GM11168 (cell line): ENCODE measurements around the gene IGF2BP2.
"Not testable (repeated sequence)": the region's sequence is repeated elsewhere in the genome, so short reads cannot be mapped to it uniquely, and the experiment has no call there.

Experiments used
- in situ Hi-C: fragments of 300-500 bp; cut with MboI; formaldehyde crosslinking; loops from one replicate; pipeline ENCODE4 v1.12.0; 2022; ENCODE audit warnings: low sequenced_read_pairs; ENCODE audit not compliant: unreplicated experiment

Gene IGF2BP2

DNA sequence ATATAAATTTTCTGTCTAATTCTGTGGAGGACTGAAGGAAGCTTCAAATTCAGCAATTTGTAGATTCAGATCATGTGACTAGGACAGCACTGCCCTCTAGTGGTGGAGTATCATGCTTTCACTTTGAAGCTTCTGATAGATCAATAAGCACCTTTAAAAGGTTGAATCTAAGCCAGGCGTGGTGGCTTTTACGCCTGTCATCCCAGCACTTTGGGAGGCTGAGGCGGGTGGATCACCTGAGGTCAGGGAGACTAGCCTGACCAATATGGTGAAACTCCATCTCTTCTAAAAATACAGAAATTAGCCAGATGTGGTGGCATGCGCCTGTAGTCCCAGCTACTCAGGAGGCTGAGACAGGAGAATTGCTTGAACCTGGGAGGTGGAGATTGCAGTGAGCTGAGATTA lies 56.3 kb downstream of the IGF2BP2 start:
- in situ Hi-C loops = not testable (repeated sequence)

DNA sequence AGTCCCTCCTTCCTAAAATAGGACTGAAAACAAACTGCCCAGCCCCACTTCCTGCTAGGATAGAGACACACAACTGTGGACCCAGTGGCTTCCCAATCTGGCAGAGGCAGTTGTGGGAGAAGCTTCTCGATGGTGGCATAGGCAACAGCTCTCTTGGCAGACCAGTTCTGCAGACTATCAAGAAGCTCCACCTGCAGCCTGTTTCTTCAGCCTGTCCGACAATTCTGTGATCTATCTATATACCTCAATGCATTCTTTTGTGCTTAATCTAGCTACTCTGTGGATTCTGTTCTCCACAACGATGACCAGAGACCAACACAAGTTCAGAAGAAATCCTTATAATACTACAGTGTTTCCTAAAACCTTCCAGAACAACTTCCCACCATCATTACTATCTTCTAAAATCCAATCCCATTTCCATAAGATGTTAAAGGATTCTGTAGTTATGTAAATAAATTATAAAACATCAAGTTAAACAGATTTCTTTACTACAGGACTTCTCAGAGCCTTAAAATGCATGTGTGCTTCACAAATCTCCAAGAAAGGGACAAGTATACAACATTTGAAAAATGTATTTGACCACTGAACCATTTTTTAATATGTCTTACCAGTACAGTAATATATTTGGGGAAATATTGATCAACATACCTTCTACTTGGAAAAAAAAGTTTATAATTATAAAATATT lies 57.7 kb downstream of the IGF2BP2 start:
- in situ Hi-C loops = no loop called here

DNA sequence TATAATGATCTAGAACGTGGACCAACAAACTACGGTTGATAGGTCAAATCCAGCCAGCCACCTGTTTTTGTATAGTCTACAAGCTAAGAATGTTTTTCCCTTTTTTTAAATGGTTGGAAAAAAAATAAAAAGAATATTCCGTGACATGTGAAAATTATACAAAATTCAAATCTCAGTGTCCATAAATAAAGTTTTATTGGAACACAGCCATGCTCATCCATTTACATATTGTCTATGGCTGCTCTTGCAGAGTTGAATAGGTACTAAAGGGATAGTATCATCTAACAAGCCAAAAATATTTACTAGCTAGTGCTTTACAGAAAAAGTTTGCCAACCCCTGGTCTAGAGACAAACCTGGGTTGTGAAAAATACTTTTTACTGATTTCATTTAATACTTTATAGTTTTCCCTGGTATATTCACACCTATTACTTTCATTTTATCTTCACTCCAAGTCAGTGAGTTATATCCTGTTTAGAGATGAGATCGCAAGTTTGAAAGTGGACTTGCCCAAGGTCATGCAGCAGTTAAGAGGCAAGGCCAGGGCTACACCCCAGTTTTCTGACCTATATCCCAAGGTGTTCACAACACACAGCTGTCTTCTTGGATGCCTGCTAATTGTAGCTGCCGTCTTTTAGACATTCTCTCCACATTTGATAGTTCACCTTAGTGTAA lies 58.4 kb downstream of the IGF2BP2 start:
- in situ Hi-C loops = no loop called here

DNA sequence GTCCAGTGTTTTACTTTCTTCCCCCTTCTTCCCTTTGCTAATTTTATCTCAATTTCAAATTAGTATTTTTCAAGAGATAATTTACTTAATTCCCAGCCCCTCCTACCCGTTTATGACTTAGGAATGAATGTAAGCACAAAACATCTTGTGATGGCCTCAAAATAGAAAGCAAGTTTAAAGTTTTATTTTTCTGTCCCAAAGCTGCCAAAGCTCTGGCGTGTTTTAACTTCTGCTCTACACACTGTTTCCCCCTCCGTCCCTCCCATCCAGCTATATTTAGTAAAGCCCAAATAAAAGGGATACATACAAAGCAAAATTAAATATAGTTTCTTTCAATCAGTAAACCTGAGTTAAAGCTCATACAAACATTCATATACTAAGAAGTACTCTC lies 59.9 kb downstream of the IGF2BP2 start:
- in situ Hi-C loops = loop anchor here (5.0 kb wide), 1 partner anchor 88 kb away; no protein-coding TSS in a partner anchor

DNA sequence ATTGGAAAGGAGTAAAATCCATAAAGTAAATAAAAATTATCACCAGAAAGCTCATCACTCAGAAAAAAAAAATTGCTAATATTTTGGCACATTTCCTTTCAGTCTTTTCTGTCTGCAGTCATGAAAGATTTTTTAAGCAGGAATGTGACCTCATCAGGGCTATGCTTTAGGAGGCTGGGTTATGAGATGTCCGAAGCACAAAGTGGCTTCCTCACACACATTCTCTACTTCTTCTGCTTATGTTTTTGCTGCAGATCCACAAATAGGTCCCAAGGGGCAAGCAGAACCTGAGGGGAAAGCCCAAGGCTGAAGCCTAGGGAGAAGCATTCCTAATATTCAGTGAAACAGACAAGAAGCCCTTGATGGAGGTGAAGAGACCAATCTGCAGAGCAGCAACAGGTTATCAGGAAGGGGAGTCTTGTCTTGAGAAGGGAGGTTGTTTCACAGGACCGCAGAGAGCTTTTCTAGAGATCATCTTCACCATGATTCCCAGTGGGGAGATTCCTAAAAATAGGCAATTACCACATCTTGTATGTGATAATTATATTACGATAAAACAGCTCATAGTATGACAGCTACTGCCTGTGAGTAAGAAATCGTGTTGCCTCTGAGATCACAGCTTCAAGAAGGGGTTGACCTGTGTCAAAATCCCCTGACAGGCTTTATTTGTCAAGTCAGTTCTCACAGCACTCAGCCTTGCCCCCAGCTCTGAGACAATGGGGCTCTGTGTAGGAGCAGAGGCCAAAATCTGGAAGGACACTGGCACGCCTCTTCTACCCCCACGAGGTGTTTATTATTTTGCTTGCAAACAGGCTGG lies 60.5 kb downstream of the IGF2BP2 start:
- in situ Hi-C loops = loop anchor here (5.0 kb wide), 1 partner anchor 87 kb away; no protein-coding TSS in a partner anchor

DNA sequence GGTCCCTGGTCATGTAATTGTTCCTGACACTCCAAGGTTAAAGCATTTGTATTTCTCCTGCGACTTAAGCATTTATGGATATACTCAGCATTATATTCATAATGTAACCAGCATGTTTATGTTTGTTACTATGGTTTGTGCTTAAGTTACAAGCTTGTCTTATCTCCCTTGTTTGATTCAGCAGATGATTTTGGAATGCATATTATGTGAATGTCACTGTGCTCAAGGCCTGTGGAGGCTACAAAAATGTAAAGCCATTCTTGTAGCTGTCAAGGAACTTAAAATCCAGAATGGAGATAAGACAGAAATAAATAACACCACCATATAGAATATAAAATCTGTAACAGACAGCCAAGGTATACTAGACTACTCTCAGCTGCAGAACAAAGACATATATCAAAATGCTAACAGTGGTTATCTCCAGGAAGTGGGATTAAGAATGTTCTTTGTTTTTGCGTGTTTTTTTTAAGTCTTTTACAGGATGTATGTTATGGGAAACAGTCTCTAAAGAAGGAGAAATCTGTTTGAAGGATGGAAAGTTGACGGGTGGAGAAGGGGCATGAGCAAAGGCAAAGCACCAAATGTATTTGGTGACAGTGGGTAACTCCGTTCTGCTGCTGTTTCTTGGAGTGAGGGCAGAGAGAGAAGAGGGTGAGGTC lies 61.4 kb downstream of the IGF2BP2 start:
- in situ Hi-C loops = loop anchor here (5.0 kb wide), 1 partner anchor 86 kb away; no protein-coding TSS in a partner anchor

DNA sequence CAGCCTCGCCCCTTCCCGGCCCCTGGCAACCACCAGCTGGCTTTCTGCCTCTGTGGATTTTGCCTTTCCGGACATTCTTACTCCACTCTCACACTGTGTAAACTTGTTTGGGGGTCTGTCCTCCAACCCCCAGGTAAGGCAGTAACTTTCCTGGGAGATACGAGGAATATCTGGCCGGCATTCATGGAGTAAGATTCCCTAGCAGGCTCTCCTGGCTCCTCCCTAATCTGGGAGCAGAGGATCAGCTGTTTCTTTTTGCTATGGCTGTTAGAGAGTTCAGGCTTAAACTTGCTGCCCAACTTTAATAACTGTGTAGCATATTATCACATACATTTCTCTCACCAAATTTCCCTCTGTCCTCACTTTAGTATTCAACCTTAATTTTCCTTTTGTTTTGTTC lies 64.3 kb downstream of the IGF2BP2 start:
- in situ Hi-C loops = loop anchor here (5.0 kb wide), 1 partner anchor 83 kb away; no protein-coding TSS in a partner anchor

DNA sequence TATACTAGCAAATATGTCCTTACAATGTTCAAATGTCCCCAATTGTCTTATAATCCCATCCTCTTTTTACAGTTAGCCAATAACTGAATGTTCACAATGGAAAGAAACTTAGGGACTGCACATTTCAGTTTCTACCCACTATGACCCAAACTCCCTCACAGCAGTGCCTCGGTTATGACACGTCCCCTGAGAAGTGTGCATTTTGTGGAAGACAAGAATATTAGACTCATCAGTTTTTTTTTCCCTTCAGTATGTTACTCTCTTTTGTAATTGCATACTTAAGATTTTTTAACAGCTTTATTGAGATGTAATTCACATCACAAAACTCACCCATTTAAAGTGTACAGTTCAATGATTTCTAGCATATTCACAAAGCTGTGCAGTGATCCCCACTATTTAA lies 64.8 kb downstream of the IGF2BP2 start:
- in situ Hi-C loops = loop anchor here (5.0 kb wide), 1 partner anchor 83 kb away; no protein-coding TSS in a partner anchor

DNA sequence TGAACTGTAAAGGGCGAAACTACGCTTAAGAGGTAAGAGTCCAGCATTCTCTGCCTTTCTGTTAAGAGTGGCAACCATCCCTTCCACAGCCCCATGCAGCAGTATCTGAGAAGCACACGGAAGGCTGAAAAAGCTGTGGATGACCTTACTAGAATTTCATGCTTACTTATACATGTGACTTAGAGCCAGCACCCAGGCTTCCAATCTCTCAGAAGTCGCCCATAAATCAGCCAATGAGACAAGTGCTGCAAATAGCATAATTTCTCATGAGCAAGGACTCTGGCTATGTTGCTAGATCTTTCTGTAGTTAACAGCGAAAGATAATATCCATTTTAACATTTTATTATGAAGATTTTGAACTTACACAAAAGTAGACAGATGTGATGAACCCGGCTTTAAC lies 65.3 kb downstream of the IGF2BP2 start:
- in situ Hi-C loops = no loop called here

DNA sequence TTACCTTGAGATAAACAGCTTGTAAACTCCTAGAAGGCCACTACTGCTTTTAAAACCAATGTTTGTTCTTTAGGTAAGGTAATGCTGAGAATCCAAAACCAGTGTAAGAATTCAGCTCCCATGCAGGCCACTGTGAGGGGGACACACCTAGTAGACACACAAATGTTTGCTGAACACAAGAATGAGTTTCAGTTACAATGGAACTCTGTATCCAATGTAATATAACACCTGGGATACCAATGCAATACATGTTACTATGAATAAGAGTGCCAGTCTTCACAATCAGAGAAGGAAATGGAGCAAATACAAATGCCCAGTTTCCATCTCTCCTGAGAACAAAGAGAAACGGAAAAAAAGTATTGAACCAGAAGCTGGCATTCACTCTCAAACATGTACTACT lies 65.9 kb downstream of the IGF2BP2 start:
- in situ Hi-C loops = no loop called here

DNA sequence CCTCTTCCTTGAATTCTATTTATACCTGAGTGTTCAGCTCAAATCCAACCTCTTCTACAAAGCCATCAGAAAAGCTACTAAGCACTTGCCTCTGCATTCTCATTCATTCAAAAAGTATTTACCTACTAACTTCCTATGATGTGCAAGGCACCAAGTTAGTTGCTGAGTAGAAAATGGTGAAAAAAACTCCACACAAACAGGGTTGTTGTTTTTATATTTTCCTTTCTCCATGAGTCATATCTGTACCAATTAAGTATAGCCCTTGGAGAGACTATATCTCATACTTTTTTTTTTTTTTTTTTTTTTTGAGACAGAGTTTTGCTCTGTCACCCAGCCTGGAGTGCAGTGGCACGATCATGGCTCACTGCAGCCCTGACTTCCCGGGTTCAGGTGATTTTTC lies 67.7 kb downstream of the IGF2BP2 start:
- in situ Hi-C loops = no loop called here

DNA sequence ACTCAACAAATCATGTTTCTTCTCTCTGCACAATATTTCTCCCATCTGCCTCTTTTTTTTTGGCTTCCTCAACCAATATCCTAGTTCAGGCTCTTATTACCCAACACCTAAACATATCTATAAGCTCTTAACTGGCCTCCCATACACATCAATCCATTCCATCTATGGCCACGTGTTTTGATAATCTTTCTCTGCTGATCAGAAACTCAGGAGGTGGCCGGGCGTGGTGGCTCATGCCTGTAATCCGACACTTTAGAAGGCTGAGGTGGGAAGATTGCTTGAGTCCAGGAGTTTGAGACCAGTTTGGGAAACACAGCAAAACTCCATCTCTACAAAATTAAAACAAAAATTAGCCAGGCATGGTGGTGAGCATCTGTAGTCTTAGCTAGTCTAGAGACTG lies 68.4 kb downstream of the IGF2BP2 start:
- in situ Hi-C loops = no loop called here

DNA sequence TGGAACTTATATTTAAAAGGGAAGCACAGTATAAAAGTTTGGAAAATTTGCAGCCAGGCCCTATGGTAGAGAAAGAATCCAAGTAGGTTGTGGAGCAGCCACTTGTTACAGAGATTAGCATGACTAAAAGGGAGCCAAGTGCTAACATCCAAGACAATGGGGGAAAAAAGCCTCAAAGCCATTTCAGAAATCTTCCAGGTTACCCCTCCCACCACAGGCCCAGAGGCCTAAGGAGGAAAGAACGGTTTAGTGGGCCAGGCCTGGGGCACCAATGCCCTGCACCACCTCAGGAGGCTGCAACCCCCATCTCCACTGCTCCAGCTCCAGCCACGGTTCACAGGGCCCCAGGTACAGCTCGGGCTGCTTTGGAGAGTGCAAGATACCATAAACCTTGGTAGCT lies 69.9 kb downstream of the IGF2BP2 start:
- in situ Hi-C loops = no loop called here

DNA sequence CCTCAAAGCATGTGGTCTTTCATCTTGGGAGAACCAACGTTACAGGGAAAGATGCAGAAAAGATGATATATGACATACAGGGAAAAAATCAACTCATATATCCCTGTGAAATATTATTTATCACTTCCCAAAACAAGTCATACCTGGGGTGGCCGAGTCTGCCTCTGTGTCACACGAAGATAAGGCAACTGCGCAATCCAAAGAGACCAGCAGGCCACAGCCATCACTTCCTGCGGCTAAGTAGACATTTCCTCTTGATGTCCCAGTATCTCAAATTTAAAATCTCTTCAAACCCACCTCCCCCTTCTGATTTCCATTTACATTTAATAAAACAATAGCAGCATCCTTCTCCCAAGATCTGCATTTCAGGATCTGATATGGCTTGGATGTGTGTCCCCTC lies 71.5 kb downstream of the IGF2BP2 start:
- in situ Hi-C loops = no loop called here

DNA sequence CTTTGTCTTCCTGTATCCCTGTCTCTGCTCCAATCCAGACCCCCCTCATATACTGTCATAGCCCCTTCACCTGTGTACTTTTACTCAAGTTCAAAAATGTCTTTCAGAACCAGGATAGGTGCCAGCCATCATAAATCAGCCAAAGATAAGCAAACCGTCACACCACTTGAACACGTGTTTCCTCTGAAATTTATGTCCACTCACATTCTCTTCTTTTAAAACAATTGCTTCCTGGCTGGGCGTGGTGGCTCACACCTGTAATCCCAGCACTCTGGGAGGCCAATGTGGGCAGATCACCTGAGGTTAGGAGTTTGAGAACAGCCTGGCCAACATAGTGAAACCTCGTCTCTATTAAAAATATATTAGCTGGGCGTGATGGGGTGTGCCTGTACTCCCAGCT lies 74.1 kb downstream of the IGF2BP2 start:
- in situ Hi-C loops = no loop called here

DNA sequence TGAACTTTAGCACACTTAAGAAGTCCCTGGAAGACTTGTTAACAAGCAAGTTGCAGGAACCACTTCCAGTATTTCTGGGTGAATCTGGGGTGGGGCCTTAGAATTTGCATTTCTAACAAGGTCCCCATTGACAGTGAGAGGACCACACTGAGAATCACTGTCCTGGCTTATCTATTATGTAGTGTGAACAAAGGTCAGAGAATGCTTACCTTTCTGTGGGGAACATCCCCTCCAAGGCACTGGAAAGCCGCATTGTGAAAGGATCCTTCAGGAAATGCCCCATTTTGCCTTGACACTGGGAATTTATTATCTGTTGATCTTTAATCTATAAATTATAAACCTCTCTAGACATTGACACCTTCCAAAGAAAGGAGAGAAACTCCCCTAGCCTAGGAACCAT lies 74.8 kb downstream of the IGF2BP2 start:
- in situ Hi-C loops = no loop called here

DNA sequence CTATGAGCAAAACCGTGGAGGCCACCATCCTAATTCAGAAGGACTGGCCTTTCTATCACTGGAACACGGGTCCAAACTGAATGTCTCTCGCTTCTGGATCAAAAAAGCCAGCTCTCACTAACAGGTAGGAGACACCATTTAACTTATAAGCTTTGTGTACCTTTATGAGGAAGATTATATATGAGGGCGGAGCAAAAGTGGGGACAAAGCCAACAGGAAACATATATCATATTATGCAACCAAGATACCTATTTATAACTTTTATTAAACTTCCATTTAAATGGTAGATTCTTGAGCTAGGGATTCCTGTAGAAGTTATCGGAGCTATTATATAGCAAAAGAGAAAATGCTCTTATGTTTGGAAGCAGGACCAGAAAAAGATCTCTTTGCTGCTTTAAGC lies 78.4 kb downstream of the IGF2BP2 start:
- in situ Hi-C loops = no loop called here

DNA sequence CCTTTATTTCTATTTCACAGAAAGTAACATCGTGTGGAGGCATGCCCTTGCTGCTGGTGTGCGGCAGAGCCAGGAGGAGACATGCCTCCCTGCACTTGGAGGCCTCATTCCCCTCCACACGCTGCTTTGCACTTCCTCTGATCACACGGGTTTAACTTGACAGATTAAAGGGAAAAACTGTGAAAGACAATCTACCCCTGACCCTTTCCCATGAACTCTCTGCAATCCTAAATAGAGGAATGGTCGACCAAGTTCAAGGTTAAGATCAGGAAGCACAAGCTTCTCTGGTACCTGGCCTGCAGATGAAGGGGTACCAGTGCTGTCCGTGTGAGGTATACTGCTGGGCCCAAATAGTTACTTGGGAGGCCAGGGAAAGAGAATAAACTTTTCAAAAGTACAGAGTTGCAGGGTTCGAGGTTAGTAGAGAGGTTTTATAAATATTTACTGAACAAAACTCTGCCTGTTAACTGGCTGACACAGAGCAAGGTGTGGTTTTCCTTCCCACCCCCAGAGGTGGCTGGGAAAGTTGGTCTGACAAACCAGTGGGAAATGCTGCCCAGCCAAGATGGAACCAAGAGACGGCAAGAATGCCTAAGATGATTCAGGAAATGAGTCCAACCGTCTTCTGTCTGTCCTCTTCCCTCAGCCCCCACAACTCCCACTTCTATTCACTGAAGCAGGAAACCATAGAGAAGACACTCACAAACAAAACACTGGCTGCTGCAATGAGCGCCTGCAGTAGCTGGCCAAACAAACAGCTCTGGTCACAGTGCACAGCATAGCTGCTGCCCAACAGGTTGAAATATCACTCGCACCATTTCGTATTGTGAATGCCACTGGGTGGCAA lies 79.6 kb downstream of the IGF2BP2 start:
- in situ Hi-C loops = loop anchor here (5.0 kb wide), 1 partner anchor 93 kb away; no protein-coding TSS in a partner anchor

DNA sequence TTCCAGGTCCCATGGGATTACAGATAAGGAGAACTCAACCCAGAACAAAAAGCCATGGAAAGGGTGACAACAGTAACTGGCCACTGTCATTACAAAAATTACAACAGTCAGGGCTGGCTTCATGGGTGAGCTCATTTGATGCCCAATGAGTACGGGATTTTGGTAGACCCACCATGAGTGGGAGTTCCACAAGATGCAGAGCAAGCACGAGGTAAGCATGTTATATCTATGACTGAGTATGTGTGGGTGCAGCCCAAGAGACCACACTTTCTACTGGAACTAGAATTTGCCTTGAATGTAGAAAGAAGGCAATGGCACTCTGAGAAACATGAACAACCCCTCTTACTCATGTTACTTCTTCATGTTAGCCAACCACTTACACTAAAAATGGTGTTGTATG lies 83.3 kb downstream of the IGF2BP2 start:
- in situ Hi-C loops = loop anchor here (5.0 kb wide), 1 partner anchor 89 kb away; no protein-coding TSS in a partner anchor
